Fibroblast of peridontal ligament (primary cell): ENCODE measurements around the gene PIAS4.

Experiments used
- DNase-seq: peaks from one replicate; pipeline ENCODE4 v3.0.0-alpha.2; 2010; ENCODE audit errors: extremely low read depth

Gene PIAS4

DNA sequence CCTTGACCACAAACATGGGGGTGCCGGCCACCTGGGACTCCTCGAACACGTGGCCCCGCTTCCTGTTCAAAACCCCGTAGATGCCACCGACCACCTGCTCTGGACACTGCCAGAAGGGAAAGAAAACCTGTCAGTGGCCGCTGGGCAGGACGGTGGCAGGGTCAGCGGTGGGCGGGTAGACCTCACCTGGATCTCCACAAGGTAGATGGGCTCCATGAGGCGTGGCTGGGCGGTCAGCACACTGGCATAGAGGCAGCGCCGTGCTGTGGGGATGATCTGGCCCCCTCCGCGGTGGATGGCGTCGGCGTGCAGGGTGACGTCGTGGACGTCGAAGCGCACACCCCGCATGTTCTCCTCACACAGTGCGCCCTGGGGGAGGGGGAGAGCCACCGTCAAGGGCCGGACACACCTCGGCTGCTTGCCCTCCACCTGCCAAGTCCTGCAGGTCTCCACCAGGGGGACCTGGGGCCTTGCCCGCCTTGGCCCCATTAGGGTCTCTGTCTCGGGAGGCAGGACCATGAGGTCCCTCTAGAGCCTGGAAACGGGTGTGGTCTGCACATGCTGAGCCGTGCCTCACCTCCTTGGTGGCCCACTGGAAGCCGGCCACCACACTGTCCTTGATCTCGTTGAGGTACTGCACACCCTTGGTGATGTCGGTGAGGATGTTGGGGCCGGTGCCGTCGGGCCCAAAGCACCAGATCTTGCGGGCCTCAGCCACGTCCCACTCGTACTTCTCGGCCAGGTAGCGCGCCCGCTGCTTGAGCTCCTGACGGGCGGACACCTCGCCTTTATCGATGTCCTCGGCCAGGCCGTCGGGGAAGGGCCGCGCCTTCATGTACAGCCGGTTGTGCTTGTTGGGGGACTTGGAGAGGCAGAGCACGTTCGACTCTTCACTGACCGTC, 30.0 kb upstream of the PIAS4 start:
- DNase-seq = no peak

DNA sequence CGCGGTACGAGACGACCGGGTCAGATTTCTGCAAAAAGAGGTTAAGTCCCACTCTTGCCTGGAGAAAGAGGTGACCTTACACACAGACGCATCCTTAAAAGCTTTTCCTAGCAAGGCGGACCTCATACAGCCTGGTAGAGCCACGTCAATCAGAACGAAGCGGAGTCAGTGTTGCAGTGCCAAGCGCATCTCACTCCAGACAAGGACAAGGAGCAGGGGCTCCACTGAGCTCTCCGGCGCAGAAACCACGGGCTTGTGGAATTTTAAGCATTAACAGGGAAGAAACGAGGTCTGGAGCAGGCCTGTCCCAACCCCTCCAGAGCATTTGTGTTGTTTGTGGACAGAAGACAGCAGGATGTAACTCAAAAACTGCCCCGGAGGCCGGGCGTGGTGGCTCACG, 29.4 kb upstream of the PIAS4 start:
- no peak for DNase-seq

DNA sequence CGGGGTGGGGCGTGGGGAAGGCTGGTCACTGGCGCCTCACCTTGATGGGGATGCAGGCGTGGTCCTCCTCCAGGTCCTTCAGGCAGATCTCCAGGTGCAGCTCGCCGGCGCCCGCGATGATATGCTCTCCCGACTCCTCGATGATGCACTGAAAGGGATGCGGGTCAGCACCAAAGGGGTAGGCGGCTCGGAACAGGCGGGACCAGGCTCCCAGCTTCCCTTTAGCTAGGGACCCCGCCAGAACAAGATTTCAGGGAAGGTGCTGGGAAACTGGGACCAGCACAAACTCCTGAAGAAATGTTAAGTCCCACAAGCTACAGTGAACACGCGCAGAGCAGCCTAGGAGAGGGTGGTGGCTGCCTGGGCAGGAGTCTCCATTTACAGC, 28.3 kb upstream of the PIAS4 start:
- DNase-seq = no peak

DNA sequence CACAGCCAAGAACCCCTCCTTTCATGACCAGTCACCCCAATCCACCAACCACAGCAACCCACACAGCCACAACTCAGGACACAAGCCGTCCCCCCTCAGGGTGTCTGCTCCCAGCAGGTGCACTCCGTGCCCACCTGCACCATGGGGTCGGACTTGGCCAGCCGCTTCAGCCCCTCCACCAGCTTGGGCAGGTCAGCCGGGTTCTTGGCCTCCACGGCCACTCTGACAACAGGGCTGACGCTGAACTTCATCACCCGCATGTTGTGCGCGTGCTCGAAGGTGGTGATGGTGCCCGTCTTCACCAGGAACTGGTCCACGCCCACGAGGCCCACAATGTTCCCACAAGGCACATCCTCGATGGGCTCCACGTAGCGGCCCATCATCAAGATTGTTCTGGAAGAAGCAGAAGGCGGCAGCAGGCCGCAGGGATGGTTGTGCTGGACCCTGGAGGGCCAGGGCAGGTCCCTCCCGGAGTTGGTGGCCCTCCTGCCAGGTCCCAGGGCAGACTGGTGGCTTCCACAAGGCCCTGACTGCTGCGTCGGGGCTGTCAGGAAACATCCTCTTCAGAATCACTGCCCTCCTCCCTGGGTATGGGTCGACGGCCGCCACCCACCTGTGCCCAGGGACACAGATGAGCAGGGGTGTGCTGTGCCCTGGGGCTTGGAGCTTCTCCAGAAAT, 27.7 kb upstream of the PIAS4 start:
- no peak for DNase-seq

DNA sequence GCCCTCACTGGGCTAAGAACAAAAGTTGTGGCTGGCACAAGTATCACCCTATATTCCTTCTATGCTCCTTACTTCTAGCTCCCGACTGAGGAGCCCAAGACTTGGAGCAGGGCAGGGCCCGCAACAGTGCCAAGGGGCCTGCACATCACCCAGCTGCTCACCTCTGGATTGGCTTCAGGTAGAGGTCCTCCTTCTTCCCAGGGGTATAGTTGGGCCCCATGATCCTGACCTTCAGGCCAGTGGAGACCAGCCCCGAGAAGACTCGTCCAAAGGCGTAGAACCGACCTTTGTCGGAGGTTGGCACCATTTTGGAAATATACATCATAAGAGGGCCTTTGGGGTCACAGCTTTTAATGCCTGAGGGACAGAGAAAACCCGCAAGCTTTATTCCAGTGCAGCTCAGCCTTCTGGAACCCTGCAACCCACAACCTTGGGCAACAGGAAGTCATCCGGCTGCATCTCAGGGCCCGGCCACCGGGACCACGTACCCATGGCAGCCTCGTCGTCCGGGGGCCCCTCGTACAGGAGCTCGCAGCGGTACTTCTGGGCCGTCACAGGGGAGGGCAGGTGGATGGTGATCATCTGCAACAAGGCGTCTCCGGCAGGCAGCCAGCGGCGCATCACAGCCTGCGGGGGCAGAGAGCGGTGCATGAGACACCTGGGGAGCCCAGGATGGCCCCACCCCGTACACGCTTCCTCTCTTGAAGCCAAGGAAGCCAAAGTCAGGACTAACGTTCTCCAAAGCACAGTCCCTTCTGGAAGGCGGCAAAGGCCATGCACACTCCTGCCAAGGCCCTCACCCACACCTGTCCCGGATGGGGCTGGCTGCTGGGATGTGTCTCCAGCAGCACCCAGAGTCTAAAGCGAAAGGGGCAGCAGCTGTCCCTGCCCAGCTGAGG, 26.9 kb upstream of the PIAS4 start:
- DNase-seq = no peak

DNA sequence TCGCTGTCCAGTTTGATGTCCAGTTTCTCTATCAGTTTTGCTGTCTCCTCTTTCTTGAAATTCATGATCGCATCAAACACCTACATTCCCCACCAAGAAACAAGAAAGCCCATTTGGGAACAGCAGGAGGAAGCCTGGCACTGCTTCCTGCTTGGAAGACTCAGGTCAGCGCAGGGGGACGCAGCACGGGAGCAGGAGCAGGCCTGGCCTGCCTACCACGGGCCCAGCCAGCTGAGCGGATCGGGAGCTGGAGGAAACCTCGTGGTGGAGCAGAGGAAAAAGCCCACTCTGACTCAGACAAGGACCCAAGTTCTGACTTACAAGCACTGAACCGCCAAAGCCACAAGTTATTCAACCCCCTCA, 26.2 kb upstream of the PIAS4 start:
- DNase-seq = no peak

DNA sequence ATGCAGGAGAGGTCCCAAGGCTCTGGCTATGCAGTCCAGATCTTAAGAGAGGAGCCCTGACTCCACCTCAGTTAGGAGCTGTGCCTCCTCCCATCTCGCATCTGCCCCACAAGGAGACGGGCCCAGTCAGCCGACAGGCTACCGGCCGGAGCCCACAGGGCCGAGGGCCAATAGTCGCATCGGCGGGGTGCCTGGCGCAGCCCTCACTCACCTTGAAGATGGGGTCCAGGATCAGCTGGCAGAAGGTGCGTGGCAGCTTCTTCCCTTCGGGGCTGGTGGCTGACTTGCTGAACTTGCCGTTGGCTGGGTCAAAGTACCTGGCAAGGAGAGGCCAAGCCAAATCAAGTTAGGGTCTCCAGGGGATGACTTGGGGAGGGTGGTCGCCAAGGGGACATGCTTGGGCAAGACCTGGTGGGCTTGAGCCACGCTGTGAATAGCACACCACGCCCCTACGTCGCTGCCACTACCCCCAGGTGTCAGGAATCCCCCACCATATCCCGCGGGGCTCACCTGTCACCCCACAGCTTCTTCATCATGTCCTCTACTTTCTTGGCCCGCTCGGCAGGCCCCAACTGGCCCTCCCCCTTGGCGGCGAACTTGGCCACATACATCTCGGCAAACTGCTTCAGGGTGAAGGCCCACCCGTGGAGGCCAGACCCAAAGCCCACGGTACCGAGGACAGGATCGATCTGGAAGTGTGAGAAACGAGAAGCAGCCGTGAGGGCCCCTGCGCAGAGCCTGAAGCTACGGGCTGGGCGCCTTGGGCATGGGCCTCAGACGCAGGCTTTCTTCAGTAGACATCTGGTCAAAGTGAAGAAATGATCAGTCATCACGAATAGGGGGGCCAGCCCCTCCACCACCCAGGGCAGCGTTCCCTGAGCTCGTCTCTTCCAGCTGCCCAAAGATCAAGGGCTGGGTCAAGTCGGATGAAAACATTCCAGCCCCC, 25.5 kb upstream of the PIAS4 start:
- DNase-seq = no peak

DNA sequence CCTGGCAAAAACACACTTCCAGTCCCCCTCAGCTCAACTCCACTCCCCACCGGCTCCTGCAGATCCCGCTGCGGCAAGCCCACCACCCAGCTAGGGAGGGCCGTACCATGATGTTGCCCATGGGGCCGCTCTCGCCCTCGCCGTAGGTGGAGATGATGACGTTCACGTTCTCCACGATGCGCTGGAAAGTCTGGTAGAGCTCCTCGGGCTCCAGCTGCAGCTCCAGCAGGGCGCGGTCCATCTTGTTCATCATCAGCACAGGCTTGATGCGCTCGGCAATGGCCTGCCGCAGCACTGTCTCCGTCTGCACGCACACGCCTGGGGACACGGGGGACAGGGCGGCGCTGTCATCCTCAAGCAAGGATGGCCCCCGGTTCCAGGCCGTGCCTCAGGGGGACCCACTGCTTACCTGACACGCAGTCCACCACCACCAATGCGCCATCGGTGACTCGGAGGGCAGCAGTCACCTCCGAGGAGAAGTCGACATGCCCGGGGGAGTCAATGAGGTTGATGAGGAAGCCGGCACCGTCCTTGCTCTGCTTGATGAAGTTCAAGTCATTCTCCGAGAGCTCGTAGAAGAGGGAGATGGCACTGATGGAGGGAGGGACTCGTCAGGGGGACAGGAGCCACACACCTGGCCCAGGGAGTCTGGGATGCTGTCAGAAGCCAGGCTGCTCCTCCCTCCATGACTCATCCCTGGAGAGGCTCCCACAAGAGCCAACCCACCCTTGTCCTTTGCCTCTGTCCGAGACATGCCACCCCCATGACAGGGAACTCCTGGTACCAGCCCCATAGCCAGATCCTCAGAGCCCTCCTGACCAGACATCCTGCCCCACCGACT, 24.6 kb upstream of the PIAS4 start:
- peak; percentile 34 for DNase-seq

DNA sequence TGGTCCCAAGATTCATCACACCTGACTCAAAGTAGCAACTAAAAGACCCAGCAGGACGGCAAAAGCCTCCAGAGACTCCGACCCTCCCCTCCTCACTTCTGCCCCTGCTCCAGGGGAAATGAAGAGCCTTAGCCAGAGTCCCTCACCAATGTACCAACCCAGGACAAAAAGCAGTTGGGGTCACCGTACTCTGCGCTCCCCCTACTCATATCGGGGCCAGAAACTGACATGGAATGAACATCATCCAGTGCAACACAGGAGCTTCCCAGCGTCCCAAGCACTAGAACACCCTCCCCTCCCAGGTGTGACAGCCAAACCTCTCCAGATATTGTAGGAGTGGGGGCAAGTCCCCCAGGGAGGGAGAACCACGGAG, 24.0 kb upstream of the PIAS4 start:
- DNase-seq = no peak

DNA sequence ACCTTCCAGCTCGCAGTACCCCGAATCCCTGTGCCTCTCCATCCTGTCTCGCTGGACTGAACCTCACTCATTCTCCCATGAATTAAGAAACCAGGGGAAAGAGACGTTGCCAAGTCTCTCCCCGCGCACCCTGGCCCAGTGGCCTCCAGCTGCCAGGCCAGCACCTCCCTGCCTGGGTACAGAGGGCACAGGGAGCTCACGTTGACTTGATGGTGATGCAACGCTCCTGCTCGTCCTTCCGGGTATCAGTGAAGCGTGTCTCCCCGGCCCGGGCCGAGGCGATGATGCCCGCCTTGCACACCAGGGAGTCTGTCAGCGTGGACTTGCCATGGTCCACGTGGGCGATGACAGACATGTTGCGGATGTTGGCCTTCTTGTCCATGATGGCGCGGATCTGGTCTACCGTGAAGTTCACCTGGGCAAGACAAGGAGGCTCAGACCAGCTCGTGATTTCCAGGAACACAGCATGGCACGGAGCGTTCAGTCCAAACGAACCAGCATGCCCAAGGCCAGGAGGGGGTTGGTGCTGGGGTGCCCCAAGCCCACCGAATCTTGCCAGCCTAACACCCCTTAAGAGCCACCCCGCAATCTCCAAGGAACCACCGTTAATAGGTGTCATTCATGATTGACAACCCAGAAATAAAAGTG, 23.5 kb upstream of the PIAS4 start:
- peak; percentile 43 for DNase-seq

DNA sequence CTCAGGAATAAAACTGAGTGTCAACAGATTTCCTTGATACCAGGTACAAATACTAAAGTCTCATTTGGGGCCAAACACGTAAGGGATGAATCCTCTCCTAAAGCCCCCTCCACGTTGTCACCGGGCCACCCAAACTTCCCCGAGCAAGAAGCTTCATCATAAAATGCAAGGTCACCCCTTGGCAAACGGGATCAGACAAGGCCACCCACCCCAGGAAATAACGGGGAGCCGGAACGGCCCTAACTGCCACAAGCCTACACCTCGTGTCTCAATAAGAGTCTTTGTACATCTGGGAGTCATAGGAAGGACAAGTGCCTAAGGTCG, 23.0 kb upstream of the PIAS4 start:
- DNase-seq = no peak

DNA sequence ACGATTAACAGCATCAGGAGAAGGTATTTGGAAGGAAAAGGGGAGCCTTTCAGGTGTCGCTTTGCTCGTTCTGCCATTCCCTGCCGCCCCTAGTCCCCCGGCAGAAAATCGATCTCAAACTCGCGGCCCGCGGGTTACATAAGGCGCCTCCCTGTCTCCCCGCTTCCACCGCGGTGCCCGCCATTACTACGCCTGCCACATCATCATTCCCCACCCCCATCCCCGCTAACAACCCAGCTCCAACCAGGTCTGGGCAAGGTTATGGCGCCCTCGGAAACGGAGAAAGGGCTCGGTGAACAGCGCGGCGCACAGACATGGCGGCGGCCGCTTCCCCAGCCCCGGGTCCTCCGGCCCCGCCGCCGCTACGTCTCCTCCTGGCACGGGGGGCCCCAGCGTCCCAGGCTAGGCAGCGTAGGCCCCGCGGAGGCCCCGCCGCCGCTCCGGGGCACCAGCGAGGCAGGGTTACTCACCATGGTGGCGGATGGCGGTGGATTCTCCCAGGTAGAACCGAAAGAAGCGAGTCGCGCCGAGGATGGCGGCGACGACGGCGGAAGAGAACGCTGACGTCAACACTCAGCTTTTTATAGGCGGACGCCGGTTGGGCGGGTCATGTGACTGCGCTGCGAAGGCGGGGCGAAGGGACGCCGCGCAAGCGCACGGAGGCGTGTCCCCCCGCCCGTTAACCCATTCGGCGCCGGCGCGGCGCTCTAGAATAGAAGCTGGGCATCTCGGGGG, 22.5 kb upstream of the PIAS4 start, which contains the start of gene EEF2:
TSS of gene EEF2 (minus strand) at position 556 of the 735 bp plus-strand sequence. CDS start at position 473, 83 bp downstream.
- peak; percentile 90 for DNase-seq

DNA sequence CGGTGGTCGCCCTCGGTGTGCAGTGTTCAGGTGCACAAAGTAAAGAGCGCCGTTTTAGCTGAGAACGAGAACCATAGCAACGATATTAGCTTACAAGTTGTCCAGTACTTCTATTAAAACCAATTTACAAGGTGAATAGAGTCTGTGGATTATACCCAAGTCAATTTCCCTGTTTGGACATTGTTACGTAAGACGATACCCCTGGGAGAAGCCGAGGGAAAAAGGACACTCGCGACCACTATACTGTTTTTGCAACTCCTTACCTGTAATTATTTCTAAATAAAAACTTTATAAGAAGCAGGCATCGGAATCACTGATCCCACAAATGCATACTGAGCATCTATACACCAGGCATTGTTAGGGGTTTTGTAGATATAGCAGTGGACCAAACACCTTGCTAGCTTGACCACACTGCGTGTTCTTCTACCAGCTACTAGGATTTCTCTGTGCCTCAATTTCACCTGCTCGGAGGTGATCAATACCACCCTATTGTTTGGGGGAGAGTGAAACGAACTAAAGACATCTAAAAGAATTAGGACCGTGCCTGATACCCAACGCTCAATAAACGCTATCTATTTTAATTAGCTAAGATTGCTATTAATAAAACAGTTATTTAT, 21.8 kb upstream of the PIAS4 start:
- DNase-seq = no peak

DNA sequence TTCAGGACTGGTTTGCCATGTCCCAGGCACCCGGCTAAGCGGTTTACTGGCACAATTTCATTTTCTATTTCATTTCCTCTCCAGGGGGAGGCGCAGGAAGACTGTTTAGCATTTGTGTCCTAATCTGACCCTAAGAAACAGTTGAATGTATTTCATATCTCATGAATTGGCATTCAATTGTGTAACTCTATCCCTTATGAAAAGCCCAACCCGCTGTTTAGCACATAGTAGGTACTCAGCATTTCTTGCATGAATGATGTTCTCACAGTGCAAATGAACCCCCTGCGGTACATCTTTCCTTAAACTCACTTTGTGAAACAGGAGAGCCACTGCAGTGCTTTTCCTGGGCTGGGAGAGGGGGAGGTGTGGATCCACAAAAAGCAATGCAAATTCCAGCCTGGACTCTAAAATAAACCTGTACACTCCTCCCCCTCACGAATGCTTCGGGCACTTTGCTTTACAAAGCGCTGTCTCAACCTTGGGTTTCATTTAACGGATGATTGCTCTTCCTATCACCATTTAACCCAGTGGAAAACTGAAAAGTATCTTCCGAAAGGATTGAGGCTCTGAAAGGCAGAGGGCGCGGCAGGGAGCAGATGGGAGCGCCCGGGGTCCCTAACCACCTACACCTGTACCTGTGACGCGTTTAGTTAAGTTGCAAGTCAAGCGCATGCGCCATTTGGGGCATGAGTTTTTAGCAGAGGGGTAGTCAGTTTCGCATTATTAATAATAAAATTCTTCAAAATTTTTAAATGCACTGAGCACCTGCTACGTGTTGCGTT, 21.1 kb upstream of the PIAS4 start:
- DNase-seq = peak; percentile 84

DNA sequence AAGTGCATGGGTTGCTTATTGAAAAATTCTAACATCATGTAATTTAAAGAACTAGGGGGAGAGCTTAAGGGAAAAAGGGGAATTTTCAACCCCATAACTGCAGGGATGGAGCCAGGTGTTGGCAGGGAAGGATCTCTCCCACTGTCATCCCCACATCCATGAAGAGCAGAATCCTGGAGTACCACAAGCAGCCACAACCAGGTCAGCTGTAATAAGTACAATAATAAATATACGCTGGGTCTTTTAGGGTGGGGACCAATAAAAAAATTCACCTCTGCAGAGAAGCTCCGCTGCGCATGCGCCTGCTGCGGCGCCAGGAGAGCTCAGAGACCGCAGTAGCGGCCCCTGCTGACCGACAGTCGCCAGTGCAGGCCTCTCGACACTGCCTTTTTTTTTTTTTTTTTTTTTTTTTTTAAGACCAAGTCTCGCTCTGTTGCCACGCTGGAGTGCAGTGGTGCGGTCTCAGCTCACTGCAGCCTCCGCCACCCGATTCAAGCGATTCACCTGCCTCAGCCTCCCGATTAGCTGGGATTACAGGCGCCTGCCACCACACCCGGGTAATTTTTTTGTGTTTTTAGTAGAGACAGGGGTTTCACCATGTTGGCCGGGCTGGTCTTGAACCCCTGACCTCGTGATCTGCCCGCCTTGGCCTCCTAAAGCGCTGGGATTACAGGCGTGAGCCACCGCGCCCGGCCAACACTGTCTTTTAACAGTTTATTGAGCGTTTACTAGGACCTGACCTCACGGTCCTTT, 19.7 kb upstream of the PIAS4 start:
- peak; percentile 82 for DNase-seq

DNA sequence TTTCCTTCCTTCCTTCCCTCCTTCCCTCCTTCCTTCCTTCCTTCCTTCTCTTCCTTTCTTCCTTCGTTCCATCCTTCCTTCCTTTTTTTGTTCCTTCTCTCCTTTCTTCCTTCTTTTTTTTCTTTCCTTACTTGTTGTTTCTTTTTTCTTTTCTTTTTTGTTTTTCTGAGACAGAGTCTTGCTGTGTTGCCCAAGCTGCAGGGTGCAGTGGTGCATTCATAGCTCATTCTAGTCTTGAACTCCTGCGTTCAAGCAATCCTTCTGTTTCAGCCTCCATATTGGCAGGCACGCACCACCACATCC, 16.8 kb upstream of the PIAS4 start:
- DNase-seq = no peak

DNA sequence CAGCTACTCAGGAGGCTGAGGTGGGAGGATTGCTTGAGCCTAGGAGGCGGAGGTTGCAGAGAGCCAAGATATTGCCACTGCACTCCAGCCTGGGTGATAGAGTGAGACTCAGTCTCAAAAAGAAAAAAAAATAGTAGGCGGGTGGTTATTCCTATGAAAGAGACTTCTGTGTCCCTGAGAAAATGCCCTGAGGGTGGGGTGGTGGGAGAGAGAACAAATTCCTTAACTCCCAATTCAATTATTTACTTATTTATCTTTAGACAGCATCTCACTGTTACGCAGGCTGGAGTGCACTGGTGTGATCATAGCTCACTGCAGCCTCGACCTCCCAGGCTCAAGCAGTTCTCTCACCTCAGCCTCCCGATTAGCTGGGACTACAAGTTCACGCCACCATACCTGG, 11.9 kb upstream of the PIAS4 start:
- DNase-seq = no peak
